ENCODE measurements around the gene ADAMTS8. TPM values are rescaled to one million over a fixed set of nuclear protein-coding genes. Genes with fewer than 3 reads are reported as not detected.

Gene ADAMTS8
- total and polyA plus RNA-seq, 9 of the 15 experiments (the other 6 are each of a cell fraction or from before 2014, with no cell fraction given) = not detected

DNA sequence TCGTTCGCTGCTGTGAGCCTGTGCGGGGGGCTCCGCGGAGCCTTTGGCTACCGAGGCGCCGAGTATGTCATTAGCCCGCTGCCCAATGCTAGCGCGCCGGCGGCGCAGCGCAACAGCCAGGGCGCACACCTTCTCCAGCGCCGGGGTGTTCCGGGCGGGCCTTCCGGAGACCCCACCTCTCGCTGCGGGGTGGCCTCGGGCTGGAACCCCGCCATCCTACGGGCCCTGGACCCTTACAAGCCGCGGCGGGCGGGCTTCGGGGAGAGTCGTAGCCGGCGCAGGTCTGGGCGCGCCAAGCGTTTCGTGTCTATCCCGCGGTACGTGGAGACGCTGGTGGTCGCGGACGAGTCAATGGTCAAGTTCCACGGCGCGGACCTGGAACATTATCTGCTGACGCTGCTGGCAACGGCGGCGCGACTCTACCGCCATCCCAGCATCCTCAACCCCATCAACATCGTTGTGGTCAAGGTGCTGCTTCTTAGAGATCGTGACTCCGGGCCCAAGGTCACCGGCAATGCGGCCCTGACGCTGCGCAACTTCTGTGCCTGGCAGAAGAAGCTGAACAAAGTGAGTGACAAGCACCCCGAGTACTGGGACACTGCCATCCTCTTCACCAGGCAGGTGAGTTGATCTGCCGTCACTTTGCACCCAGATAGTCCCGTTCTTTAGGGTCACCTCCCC is 21.0 kb upstream of the ADAMTS8 start:
- H3K4me3 ChIP-seq = no peak overlapping the region
- ATAC-seq (no peak), DNase-seq (ENCODE audit: extremely low read depth in 1 of 4, low spot score in 3 of 4) (no peak), FAIRE-seq (no peak)
- no peaks in the 10 kb centered on the region for H3K79me2 ChIP-seq (ENCODE audit: control insufficient read depth, insufficient read depth, low read length)
- CTCF ChIA-PET (ENCODE audit: low intra/inter-chr PET ratio) = interaction anchor here (1.2 kb wide), 1 partner anchor 413 kb away, joined by 4 read pairs; no protein-coding TSS in a partner anchor
- no TSS peak for BruUV-seq (replicated peaks)
- 50% methylated on average over 57 of the region's 64 CpGs for WGBS (ENCODE audit: insufficient coverage, low coverage, missing lambda C conversion rate)
- H3K4me1 ChIP-seq (replicated peaks in 1 of 2; ENCODE audit: control insufficient read depth in 2 of 2, insufficient read depth in 2 of 2, low read length in 2 of 2) = peaks cover 0 to 7% of the 10 kb centered on the region in 2 experiments; a peak in 1 of 5 replicates
- H3K9me1 ChIP-seq (ENCODE audit: control insufficient read depth, insufficient read depth, low read length) = no peaks in the 10 kb centered on the region
- in situ Hi-C loops (cut with MboI) = no loop called here
- no peak overlapping the region for H2AFZ ChIP-seq (ENCODE audit: low read depth, low read length)
- H4K20me1 ChIP-seq (replicated peaks; ENCODE audit: control insufficient read depth, insufficient read depth, low read length) = no peaks in the 10 kb centered on the region
- H3K9me3 ChIP-seq (replicated peaks; ENCODE audit: control insufficient read depth, insufficient read depth, low read depth, low read length) = no peaks in the 10 kb centered on the region
- intact Hi-C loops (cut with micrococcal nuclease) = no loop called here
- H3K27ac ChIP-seq (ENCODE audit: extremely low read depth, low read depth, low read length) = no peak overlapping the region
- POLR2A ChIA-PET = no interaction called here
- H3K9ac ChIP-seq (ENCODE audit: insufficient read depth in 1 of 2, low read depth in 2 of 2, low read length in 2 of 2) = no peak overlapping the region
- peaks cover 0 to 31% of the 10 kb centered on the region in 2 experiments; a peak in 2 of 5 replicates for H3K27me3 ChIP-seq (ENCODE audit: control insufficient read depth in 2 of 2, insufficient read depth in 2 of 2, low read length in 2 of 2)
- TF ChIP-seq NFIC (IDR thresholded peaks at IDR 0.05) (no peak), ZNF583 (CRISPR knock-in tag; IDR thresholded peaks at IDR 0.05) (no peak), CBX2 (IDR thresholded peaks at IDR 0.05; ENCODE audit: insufficient read depth, low read length, poor library complexity, severe bottlenecking) (no peak), XRCC4 (IDR thresholded peaks at IDR 0.05; ENCODE audit: extremely low read depth, insufficient read depth, insufficient read length) (no peak)
- TF ChIP-seq, protein P1, sequence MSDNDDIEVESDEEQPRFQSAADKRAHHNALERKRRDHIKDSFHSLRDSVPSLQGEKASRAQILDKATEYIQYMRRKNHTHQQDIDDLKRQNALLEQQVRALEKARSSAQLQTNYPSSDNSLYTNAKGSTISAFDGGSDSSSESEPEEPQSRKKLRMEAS (CRISPR knock-in tag; IDR thresholded peaks at IDR 0.05) = no peak
- H3K36me3 ChIP-seq (ENCODE audit: control insufficient read depth, insufficient read depth, low read length) = no peaks in the 10 kb centered on the region
- no peak overlapping the region for H3K4me2 ChIP-seq (ENCODE audit: insufficient read depth, low read length)
